Measurements from ENCODE around the gene AHNAK2. TPM values are rescaled to one million over a fixed set of nuclear protein-coding genes. Genes with fewer than 3 reads are reported as not detected.

Gene AHNAK2
- total RNA-seq, 1 experiment from 2014 or later = 223 TPM

- Histone ChIP-seq H3K9me3 (ENCODE audit: control insufficient read depth, insufficient read depth, low read depth, low read length) (no peaks in the 10 kb centered on the region), H3K27me3 (ENCODE audit: control insufficient read depth, insufficient read depth, low read length) (no peaks in the 10 kb centered on the region), H3K4me1 (ENCODE audit: control insufficient read depth, insufficient read depth, low read length) (peaks cover 60% of the 10 kb centered on the region), H3K36me3 (ENCODE audit: control insufficient read depth, insufficient read depth, low read length) (peaks cover 2% of the 10 kb centered on the region; the same call in 1 of the 2 replicates), H3K4me3 (ENCODE audit: low read depth in 2 of 2, low read length in 2 of 2) (peak overlapping the region; percentile 70 to 79), H3K27ac (ENCODE audit: low read length) (peak overlapping the region; percentile 79)
- ChIA-PET CTCF (no interaction called here), POLR2A (no interaction called here)
- DNase-seq (ENCODE audit: low read depth, low spot score) = no peak
- no peak for ATAC-seq
- TF ChIP-seq TCF7L2 (IDR thresholded peaks at IDR 0.05; ENCODE audit: low read depth, low read length) (no peak), CTCF (IDR thresholded peaks at IDR 0.05) (no peak), POLR2AphosphoS5 (IDR thresholded peaks at IDR 0.05; ENCODE audit: low read depth, low read length) (no peak; the same call in 1 of the 2 replicates), SIN3A (IDR thresholded peaks at IDR 0.05; ENCODE audit: borderline replicate concordance, insufficient read depth, low read depth, low read length) (no peak), REST (IDR thresholded peaks at IDR 0.05; ENCODE audit: insufficient read depth in 1 of 2, low read depth in 2 of 2, low read length in 1 of 2) (no peak)
- TSS peak; percentile 65 for BruUV-seq (replicated peaks)
- in situ Hi-C loops (cut with HindIII; ENCODE audit: low pct_unique_long_range_greater_than_20kb, low sequenced_read_pairs) = no loop called here
- intact Hi-C loops (cut with micrococcal nuclease; ENCODE audit: unreplicated experiment) = no loop called here
Measured at GRCh38 chr14:104977008-104977680, 1.0 kb downstream of the AHNAK2 start.

- CTCF ChIA-PET = no interaction called here
- POLR2A ChIA-PET = no interaction called here
- Histone ChIP-seq H3K27ac (ENCODE audit: low read length) (peak overlapping the region; percentile 79), H3K27me3 (ENCODE audit: control insufficient read depth, insufficient read depth, low read length) (no peaks in the 10 kb centered on the region), H3K9me3 (ENCODE audit: control insufficient read depth, insufficient read depth, low read depth, low read length) (no peaks in the 10 kb centered on the region), H3K4me1 (ENCODE audit: control insufficient read depth, insufficient read depth, low read length) (peaks cover 65% of the 10 kb centered on the region), H3K4me3 (ENCODE audit: low read depth in 2 of 2, low read length in 2 of 2) (peak overlapping the region; percentile 70 to 79), H3K36me3 (ENCODE audit: control insufficient read depth, insufficient read depth, low read length) (peaks cover 2% of the 10 kb centered on the region; the same call in 1 of the 2 replicates)
- BruUV-seq (replicated peaks) = no TSS peak
- intact Hi-C loops (cut with micrococcal nuclease; ENCODE audit: unreplicated experiment) = no loop called here
- peak; percentile 91 for TF ChIP-seq CTCF (IDR thresholded peaks at IDR 0.05)
- TF ChIP-seq REST (IDR thresholded peaks at IDR 0.05; ENCODE audit: insufficient read depth in 1 of 2, low read depth in 2 of 2, low read length in 1 of 2) = 0 out of 4 replicates have a peak, but pooled peaks of 1 of the 2 experiments have one; percentile 53
- TF ChIP-seq POLR2AphosphoS5 (IDR thresholded peaks at IDR 0.05; ENCODE audit: low read depth, low read length) = no peak; the same call in 1 of the 2 replicates
- TF ChIP-seq TCF7L2 (IDR thresholded peaks at IDR 0.05; ENCODE audit: low read depth, low read length) = no peak
- peak; percentile 9 for ATAC-seq
- in situ Hi-C loops (cut with HindIII; ENCODE audit: low pct_unique_long_range_greater_than_20kb, low sequenced_read_pairs) = no loop called here
- no peak for DNase-seq (ENCODE audit: low read depth, low spot score)
Measured at GRCh38 chr14:104976198-104977007, 1.8 kb downstream of the AHNAK2 start.
